Lower leg skin (tissue), 3 donors: Measurements from ENCODE around the gene SWAP70.

ENCODE experiments used
- CTCF ChIP-seq, 3 donors: fragments of 450-650 bp; IDR thresholded peaks; one replicate each; pipeline ENCODE4 v1.5.1; 2016; ENCODE audit warnings: antibody characterized with exemption in 3 of 3, mild to moderate bottlenecking in 3 of 3, moderate library complexity in 2 of 3
- POLR2A ChIP-seq, 2 donors: fragments of 450-650 bp; IDR thresholded peaks; one replicate each; pipeline ENCODE4 v1.6.1; 2016 to 2017; ENCODE audit warnings: antibody characterized with exemption in 2 of 2, mild to moderate bottlenecking in 1 of 2, moderate library complexity in 1 of 2

DNA sequence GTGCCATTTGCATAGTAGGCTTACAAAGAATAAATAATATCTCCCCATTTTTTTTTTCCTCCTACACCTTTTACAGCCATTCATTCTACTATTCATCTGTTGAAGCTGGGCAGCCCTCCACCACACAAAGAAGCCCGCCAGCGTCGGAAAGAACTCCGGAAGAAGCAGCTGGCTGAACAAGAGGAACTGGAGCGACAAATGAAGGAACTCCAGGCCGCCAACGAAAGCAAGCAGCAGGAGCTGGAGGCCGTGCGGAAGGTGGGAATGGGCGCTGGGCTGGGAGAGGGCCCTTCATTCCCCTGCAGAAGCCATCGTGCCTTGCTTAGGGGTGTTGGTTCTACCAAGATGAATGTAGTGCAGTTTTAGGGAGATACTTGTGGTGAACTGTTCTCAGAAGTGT lies 68.6 kb downstream of the SWAP70 start:
- no peak for TF ChIP-seq POLR2A (IDR thresholded peaks at IDR 0.05)
- no peak for TF ChIP-seq CTCF (IDR thresholded peaks at IDR 0.05)
